Measurements from ENCODE around the gene RTCA.

DNA sequence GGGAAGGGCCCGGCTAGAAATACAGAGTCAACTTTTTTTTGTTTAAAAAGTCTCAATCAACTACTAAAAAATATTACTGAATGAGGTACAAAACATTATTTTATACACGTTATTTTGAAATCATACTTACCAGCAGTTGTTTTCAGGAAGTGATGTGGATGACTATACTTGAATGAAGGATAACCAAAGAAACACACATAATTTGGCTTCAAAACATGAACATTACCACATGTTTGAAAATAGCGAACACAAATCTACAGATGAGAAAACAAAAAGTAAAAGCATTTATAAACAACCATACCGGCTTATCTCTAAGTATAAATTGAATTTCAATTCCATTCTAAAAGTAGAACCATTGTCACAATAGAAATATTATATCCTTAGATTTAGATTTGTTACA, 25.4 kb upstream of the RTCA start:
- TF ChIP-seq, protein P1, sequence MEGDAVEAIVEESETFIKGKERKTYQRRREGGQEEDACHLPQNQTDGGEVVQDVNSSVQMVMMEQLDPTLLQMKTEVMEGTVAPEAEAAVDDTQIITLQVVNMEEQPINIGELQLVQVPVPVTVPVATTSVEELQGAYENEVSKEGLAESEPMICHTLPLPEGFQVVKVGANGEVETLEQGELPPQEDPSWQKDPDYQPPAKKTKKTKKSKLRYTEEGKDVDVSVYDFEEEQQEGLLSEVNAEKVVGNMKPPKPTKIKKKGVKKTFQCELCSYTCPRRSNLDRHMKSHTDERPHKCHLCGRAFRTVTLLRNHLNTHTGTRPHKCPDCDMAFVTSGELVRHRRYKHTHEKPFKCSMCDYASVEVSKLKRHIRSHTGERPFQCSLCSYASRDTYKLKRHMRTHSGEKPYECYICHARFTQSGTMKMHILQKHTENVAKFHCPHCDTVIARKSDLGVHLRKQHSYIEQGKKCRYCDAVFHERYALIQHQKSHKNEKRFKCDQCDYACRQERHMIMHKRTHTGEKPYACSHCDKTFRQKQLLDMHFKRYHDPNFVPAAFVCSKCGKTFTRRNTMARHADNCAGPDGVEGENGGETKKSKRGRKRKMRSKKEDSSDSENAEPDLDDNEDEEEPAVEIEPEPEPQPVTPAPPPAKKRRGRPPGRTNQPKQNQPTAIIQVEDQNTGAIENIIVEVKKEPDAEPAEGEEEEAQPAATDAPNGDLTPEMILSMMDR (IDR thresholded peaks at IDR 0.05; ENCODE audit: borderline replicate concordance, extremely low read depth, low read length, poor library complexity, severe bottlenecking): no peak
- no peak for TF ChIP-seq EZH2 (IDR thresholded peaks at IDR 0.05; ENCODE audit: borderline replicate concordance, low read depth, low read length, severe bottlenecking)
